Astrocyte of the cerebellum (primary cell): ENCODE data around the gene EFCAB14.

Experiments used
- DNase-seq: peaks from one replicate; pipeline ENCODE4 v3.0.0-alpha.2; 2011; ENCODE audit warnings: low read depth
- H3K4me3 ChIP-seq: 2 replicates; pipeline ENCODE4 v1.5.1; 2011; ENCODE audit warnings: mild to moderate bottlenecking, low read depth, low read length, moderate library complexity
- in situ Hi-C: cut with HindIII; loops from 2 replicates; pipeline ENCODE4 v1.10.0; 2017; ENCODE audit warnings: low sequenced_read_pairs
- TF ChIP-seq, protein P1 (sequence below): IDR thresholded peaks from 2 replicates; pipeline ENCODE4 v1.5.1; 2012; ENCODE audit warnings: low read length, low read depth, moderate library complexity, mild to moderate bottlenecking; ENCODE audit errors: missing control alignments

Gene EFCAB14

DNA sequence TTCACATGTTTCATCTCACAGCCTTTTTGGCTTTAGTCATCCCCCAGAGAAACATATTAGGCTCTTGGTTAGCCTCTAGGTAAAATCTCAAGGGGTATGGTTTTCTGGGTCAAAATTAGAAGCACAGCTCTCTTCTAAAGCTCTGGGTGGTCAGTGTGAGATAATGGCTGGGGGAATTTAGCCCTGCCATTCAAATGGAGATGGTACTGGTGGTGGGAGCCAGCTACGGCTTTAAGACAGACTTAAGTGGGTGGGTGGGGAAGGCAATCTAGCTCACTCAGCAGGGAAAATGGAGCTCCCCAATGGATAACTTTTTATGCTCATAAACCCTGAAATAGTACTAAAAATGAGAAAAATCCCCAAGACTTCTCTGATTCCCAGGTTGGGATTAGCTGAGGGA is 41.6 kb downstream of the EFCAB14 start:
- TF ChIP-seq, protein P1, sequence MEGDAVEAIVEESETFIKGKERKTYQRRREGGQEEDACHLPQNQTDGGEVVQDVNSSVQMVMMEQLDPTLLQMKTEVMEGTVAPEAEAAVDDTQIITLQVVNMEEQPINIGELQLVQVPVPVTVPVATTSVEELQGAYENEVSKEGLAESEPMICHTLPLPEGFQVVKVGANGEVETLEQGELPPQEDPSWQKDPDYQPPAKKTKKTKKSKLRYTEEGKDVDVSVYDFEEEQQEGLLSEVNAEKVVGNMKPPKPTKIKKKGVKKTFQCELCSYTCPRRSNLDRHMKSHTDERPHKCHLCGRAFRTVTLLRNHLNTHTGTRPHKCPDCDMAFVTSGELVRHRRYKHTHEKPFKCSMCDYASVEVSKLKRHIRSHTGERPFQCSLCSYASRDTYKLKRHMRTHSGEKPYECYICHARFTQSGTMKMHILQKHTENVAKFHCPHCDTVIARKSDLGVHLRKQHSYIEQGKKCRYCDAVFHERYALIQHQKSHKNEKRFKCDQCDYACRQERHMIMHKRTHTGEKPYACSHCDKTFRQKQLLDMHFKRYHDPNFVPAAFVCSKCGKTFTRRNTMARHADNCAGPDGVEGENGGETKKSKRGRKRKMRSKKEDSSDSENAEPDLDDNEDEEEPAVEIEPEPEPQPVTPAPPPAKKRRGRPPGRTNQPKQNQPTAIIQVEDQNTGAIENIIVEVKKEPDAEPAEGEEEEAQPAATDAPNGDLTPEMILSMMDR: no peak
- DNase-seq: no peak
- in situ Hi-C loops: no loop called here
- no peak overlapping the region for H3K4me3 ChIP-seq

DNA sequence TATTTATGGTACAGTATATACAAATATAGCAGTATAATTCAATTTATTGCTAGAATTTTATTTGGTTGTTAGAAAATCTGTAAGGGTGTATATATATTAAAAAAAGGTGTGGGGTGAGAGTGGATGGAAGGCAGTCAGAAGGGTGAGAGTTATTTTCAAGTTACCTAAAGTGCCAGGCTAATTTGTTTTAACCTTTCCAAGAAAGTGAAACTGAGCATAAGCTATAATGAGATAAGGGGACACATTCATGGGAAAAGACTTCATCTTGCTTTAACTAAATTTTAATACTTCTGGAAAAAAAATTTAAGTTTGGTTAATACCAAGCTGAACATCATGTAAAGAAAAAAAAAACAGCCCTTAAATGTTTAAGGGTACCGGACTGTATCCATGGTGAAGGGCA is 42.4 kb downstream of the EFCAB14 start:
- no peak overlapping the region for H3K4me3 ChIP-seq
- DNase-seq: no peak
- TF ChIP-seq, protein P1: no peak
- in situ Hi-C loops: no loop called here

DNA sequence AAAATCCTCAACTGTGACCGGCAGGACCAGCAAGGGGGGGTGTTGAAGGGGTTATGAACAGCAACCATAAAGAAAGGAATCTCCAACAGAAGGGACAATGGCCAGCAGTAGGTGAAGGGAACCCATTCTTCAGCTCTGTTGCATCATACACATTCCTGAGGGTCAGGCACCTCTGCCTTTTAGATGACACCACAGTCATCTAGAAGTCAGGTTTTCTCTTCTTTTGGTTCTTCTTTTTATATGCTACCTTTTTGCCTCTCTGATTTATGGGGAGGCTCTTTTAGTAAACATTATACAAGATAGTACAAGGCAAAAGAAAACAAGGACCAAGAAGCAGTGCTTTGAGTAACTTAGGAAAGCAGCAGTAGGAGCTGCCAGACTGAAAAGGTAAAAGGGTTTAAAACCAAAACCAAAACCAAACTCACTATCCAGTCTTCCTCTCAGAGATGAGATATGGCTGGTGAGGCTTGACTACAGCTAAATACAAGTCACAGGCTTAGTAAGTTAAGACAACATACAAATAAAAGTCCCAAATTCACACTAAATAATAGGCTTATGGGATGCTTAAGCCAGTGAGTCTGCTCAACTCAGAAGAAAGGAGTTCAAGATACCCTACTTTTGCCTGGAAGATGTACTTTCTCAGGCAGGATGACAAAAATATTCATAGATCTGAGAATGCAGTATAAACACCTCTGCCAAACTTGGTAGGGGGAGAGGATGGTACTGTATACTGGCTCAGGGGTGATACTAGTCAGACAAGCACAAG is 43.2 kb downstream of the EFCAB14 start:
- DNase-seq: no peak
- in situ Hi-C loops: no loop called here
- no peak overlapping the region for H3K4me3 ChIP-seq
- TF ChIP-seq, protein P1: no peak

DNA sequence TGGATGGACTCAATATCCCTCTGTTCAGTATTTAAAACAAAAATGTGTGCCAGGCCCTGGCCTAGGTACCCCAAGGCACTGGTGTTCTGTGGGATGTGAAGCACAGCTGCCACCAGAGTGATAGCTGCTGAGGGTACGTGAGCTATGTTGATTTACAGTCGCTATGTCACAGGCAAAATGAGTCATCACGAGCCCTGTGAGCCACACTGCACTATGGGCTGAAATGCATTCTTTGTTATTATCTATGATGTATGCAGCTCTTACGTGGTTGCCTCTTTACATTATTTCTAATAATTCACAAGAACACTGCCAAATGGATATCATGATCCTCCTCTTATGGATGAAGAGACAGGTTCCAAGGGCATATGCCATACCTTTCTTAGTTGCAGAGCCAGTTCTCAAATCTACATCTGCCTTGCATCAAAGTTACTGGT is 45.1 kb downstream of the EFCAB14 start:
- in situ Hi-C loops: no loop called here
- DNase-seq: no peak

DNA sequence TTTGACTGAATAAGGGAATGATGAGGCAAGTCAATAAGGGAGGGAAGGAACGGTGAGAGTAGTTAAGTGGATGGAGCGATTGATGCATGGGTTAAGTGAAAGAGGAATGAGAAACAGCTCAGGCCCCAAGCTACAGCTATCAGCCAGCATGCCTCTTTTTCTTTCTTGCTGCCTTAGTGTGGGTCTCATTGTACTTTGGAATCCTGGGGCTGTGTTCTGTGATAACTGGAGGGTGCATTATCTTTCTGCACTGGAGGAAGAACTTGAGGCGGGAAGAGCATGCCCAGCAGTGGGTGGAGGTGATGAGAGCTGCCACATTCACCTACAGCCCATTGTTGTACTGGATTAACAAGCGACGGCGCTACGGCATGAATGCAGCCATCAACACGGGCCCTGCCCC is 46.2 kb downstream of the EFCAB14 start:
- in situ Hi-C loops: no loop called here
- TF ChIP-seq, protein P1: no peak
- DNase-seq: no peak
- H3K4me3 ChIP-seq: no peak overlapping the region

More for the DNA sequence above, 45.1 kb downstream of the EFCAB14 start:
- no peak overlapping the region for H3K4me3 ChIP-seq
- TF ChIP-seq, protein P1: no peak

DNA sequence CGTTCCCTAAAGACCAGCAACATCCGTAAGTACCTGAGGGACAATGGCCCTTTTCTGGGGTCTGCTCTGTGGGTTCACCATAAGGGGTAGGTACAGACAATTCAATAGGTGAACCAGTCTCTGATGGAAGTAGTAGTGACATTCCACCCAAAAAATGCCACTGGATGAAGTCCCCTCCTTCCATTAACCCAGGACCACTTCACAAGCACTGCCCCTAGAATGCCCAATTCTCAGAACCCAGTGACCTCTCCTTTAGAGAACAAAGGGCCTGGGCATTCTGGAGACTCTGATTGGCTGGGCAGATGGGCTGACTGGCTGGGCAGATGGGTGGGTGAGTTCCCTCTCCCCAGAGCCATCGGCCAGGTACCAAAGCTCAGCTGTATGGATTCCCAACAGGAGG is 47.4 kb downstream of the EFCAB14 start, which contains the start of gene TEX38:
Gene TEX38 (plus strand): TSS at position 301 of the 400 bp plus-strand sequence. CDS start 81 bp downstream, at position 382.
- TF ChIP-seq, protein P1: no peak
- DNase-seq: no peak
- no peak within 1 kb of the TSS for H3K4me3 ChIP-seq
- in situ Hi-C loops: no loop called here

DNA sequence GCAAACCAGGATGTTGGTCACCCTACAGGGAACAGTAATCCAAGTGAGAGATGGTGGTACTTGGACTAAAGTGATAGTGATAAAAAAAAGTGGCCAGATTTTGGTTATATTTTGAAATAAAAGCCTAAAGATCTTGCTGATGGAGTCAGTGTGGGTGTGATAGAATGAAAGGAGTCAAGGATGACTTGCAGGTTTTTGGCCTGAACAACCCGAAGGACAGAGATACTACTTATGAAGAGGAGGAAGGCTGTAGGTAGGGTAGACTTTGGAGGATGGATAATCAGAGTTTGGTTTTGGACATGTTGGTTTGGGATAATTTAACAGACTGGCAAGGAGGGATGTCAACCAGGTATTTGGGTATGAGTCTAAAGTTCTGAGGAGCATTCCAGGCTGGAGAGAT is 48.8 kb downstream of the EFCAB14 start:
- in situ Hi-C loops: no loop called here
- DNase-seq: no peak
- H3K4me3 ChIP-seq: no peak overlapping the region
- TF ChIP-seq, protein P1: no peak
